GM12878 (cell line): Measurements from ENCODE around the gene ERC1.

Source experiments
- BCL11A ChIP-seq: IDR thresholded peaks from 2 replicates; pipeline ENCODE4 v1.6.1; 2011; ENCODE audit warnings: low read depth, low read length
- CBX3 ChIP-seq: fragments of 200-600 bp; sonication (generic); IDR thresholded peaks from 2 replicates; pipeline ENCODE4 v1.6.1; 2016; ENCODE audit warnings: low read depth, borderline replicate concordance
- EZH2 ChIP-seq: IDR thresholded peaks from 2 replicates; pipeline ENCODE4 v1.6.1; 2012; ENCODE audit warnings: low read depth, mild to moderate bottlenecking, control low read depth, inconsistent platforms, low read length, borderline replicate concordance; ENCODE audit not compliant: control insufficient read depth
- HDGF ChIP-seq: fragments of 450-650 bp; IDR thresholded peaks from 2 replicates; pipeline ENCODE4 v1.6.1; 2016; ENCODE audit warnings: antibody characterized with exemption
- TF ChIP-seq, protein P1 (sequence below): IDR thresholded peaks from 2 replicates; pipeline ENCODE4 v1.6.1; 2012; ENCODE audit warnings: low read depth, low read length, improper control_type of control experiment

DNA sequence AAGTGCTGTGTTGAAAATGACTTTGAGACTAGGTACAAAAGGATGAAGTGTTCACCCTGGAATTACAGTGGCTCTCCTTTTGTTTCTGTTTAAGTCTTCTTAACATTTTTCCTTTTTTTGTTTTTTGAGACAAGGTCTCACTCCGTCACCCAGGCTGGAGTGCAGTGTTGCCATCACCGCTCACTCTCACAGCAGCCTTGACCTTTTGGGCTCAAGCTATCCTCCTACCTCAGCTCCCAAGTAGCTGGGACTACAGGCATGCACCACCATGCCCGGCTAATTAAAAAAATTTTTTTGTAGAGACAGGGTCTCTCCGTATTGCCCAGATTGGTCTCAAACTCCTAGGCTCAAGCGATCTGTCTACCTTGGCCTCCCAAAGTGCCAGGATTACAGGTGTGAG, 20.1 kb downstream of the ERC1 start:
- TF ChIP-seq BCL11A: no peak
- TF ChIP-seq EZH2: no peak
- TF ChIP-seq CBX3: no peak
- no peak for TF ChIP-seq HDGF
- TF ChIP-seq, protein P1, sequence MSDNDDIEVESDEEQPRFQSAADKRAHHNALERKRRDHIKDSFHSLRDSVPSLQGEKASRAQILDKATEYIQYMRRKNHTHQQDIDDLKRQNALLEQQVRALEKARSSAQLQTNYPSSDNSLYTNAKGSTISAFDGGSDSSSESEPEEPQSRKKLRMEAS: no peak
